A549 treated with Mapracorat at 1 μM for 4 hours (cell line): Measurements from ENCODE around the gene CEP72. TPM values are rescaled to one million over a fixed set of nuclear protein-coding genes. Genes with fewer than 3 reads are reported as not detected.

ENCODE experiments used
- total RNA-seq: library from RNA; stranded (reverse); fragments of 200-300 nt; extraction: Qiagen RNA extraction; gene quantifications from 5 replicates; pipeline ENCODE4 v1.2.3, GENCODE V29; 2022

The CEP72 gene, protein sequence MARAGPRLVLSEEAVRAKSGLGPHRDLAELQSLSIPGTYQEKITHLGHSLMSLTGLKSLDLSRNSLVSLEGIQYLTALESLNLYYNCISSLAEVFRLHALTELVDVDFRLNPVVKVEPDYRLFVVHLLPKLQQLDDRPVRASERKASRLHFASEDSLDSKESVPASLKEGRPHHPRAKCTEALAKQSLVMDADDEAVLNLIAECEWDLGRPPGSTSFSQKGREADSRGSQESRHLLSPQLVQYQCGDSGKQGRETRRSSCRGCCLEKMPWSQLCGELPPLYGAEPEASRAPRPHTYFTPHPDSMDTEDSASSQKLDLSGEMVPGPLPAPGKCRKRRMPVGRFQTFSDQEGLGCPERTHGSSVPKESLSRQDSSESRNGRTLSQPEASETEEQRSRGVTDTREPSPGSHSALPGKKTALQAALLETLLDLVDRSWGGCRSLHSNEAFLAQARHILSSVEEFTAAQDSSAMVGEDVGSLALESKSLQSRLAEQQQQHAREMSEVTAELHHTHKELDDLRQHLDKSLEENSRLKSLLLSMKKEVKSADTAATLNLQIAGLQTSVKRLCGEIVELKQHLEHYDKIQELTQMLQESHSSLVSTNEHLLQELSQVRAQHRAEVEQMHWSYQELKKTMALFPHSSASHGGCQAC
- 7.5 to 11.3 TPM (median 10.0 TPM) in 5 replicates for total RNA-seq

DNA sequence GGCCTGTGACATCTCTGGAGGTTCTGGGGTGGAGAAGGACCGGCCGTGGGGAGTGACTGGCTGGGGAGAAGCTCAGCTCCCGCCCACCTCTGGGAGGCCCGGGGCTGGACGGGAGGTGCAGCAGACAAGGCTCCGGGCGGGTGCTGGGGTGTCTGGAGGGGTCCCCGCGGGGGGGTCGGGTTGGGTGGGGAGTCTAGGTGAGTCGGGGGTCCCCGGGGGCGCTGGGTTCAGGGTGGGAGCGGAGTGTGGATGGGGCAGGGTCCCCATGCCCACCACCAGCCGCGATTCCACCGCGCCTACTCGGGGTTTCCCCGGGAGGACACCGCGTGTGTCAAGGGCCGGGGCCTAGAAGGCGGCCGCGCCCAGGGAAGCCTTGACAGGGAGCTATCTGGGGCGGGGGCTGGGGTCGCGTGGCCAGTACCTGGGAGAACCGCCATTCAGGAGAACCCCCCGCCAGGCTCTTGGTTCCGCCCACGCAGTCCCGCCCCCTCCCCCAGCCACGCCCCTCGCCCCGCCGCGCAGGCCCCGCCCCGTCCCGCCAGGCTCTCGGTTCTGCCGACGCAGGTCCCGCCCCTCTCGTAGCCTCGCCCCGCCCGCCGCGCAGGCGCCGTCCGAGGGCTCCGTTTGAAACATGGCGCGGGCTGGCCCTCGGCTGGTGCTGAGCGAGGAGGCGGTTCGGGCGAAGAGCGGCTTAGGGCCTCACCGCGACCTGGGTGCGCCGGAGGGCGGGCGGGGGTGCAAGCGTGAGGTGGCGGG, at the start of gene CEP72:
TSS of gene CEP72 (plus strand) at position 610 of the 756 bp plus-strand sequence. CDS start at position 632, 22 bp downstream.

DNA sequence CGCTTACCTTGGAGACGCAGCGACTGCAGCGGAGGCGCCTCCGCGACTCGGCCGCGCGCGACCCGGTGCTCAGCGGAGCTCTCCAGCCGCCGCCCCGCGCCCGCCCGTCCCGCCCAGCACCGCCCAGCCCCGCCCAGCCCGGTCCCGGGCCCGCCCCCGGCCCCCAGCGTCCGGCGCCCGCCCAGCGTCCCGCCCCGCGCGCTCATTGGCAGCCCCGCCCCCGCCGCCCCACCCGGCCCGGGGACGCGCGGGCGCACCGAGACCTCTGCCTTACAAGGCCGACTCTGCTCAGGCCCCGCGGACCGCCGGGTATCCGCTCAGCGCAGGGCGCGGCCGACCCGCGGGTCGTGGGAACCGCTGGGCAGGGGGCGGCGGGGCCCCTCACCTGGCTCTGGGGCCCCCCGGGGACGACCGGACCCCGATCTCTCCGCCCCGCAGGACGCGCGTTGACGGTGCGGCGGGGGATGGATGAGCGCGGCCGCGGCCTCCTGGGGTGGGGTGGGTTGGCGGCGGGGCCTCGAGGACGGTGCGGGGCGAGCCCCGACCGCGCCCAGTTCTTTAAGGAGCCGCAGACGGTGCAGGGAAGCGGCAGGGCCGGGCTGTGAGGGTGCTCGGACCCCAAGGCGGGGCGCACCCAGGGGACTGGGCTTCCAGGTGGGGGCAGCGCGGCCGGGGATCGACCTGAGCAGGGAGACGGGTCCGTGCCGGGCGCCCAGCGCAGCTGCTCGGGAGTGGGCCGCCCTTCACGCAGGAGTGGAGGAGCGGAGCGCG, 81.3 kb downstream of the CEP72 start, which contains the start of gene TPPP:
TSS of gene TPPP (minus strand) at position 82 of the 771 bp plus-strand sequence. CDS start 15,292 bp downstream, outside the sequence.

Other genes starting within 250 kb of the CEP72 start
- gene EXOC3, start 169.2 kb upstream of the CEP72 start, total RNA-seq, result 26.5 to 30.9 TPM (median 30.6 TPM) in 5 replicates
- 1.9 to 2.8 TPM (median 2.1 TPM) in 5 replicates for gene SLC9A3, start 87.9 kb upstream of the CEP72 start, total RNA-seq
- gene TPPP, start 81.0 kb downstream of the CEP72 start, total RNA-seq, result 5.5 to 8.3 TPM (median 6.9 TPM) in 5 replicates
- gene ZDHHC11B, start 172.4 kb downstream of the CEP72 start, total RNA-seq, result 1.1 to 1.7 TPM (median 1.5 TPM) in 5 replicates
- 12.6 to 20.1 TPM (median 16.3 TPM) in 5 replicates for gene ZDHHC11, start 238.6 kb downstream of the CEP72 start, total RNA-seq